ENCODE results near the gene GUCA1A. TPM values are rescaled to one million over a fixed set of nuclear protein-coding genes. Genes with fewer than 3 reads are reported as not detected.
"Not testable (repeated sequence)": the region's sequence is repeated elsewhere in the genome, so short reads cannot be mapped to it uniquely, and the experiment has no call there.

GUCA1A gene
- total RNA-seq, 1 donor from 2014 or later, result 0.84 TPM

GRCh38 chr6:42211726-42212125 lies 38.6 kb downstream of the GUCA1A start:
- H3K27me3 Mint-ChIP-seq, result no peaks in the 10 kb centered on the region
- peaks cover 20% of the 10 kb centered on the region for H3K36me3 Mint-ChIP-seq (ENCODE audit: insufficient read depth)

GRCh38 chr6:42212442-42212841 lies 39.3 kb downstream of the GUCA1A start:
- Mint-ChIP-seq H3K4me1 (ENCODE audit: low read depth) (peaks cover 8% of the 10 kb centered on the region), H3K9me3 (ENCODE audit: low read depth) (no peaks in the 10 kb centered on the region), H3K36me3 (ENCODE audit: insufficient read depth) (peaks cover 20% of the 10 kb centered on the region), H3K27me3 (no peaks in the 10 kb centered on the region), H3K27ac (no peak overlapping the region), H3K4me3 (ENCODE audit: low read depth) (no peak overlapping the region)
- DNase-seq (ENCODE audit: low spot score, unreplicated experiment), result no peak
- TF ChIP-seq CTCF (IDR thresholded peaks at IDR 0.05; ENCODE audit: unreplicated experiment), result no peak

More at GRCh38 chr6:42211726-42212125, 38.6 kb downstream of the GUCA1A start:
- Mint-ChIP-seq H3K4me1 (ENCODE audit: low read depth) (peaks cover 5% of the 10 kb centered on the region), H3K4me3 (ENCODE audit: low read depth) (no peak overlapping the region), H3K9me3 (ENCODE audit: low read depth) (no peaks in the 10 kb centered on the region), H3K27ac (no peak overlapping the region)
- no peak for TF ChIP-seq CTCF (IDR thresholded peaks at IDR 0.05; ENCODE audit: unreplicated experiment)
- no peak for DNase-seq (ENCODE audit: low spot score, unreplicated experiment)

GRCh38 chr6:42216495-42216894 lies 43.3 kb downstream of the GUCA1A start:
- H3K27ac Mint-ChIP-seq; H3K9me3 Mint-ChIP-seq (ENCODE audit: low read depth); DNase-seq (ENCODE audit: low spot score, unreplicated experiment); H3K27me3 Mint-ChIP-seq; H3K36me3 Mint-ChIP-seq (ENCODE audit: insufficient read depth): not testable (repeated sequence)
- Mint-ChIP-seq H3K4me1 (ENCODE audit: low read depth) (peaks cover 11% of the 10 kb centered on the region), H3K4me3 (ENCODE audit: low read depth) (peak overlapping the region; percentile 72)

GRCh38 chr6:42217157-42217518 lies 44.0 kb downstream of the GUCA1A start:
- peak overlapping the region; percentile 99 for H3K27ac Mint-ChIP-seq
- H3K4me1 Mint-ChIP-seq (ENCODE audit: low read depth), result peaks cover 11% of the 10 kb centered on the region
- H3K36me3 Mint-ChIP-seq (ENCODE audit: insufficient read depth), result peaks cover 4% of the 10 kb centered on the region
- no peak for DNase-seq (ENCODE audit: low spot score, unreplicated experiment)
- H3K4me3 Mint-ChIP-seq (ENCODE audit: low read depth), result peak overlapping the region; percentile 99
- TF ChIP-seq CTCF (IDR thresholded peaks at IDR 0.05; ENCODE audit: unreplicated experiment), result no peak
- no peaks in the 10 kb centered on the region for H3K9me3 Mint-ChIP-seq (ENCODE audit: low read depth)
- no peaks in the 10 kb centered on the region for H3K27me3 Mint-ChIP-seq

- H3K36me3 Mint-ChIP-seq (ENCODE audit: insufficient read depth), result peaks cover 4% of the 10 kb centered on the region
- peak; percentile 81 for DNase-seq (ENCODE audit: low spot score, unreplicated experiment)
- H3K9me3 Mint-ChIP-seq (ENCODE audit: low read depth), result no peaks in the 10 kb centered on the region
- peak within 1 kb of the TSS; percentile 99 for H3K4me3 Mint-ChIP-seq (ENCODE audit: low read depth)
- no peaks in the 10 kb centered on the region for H3K27me3 Mint-ChIP-seq
- peaks cover 11% of the 10 kb centered on the region for H3K4me1 Mint-ChIP-seq (ENCODE audit: low read depth)
- H3K27ac Mint-ChIP-seq, result peak within 1 kb of the TSS; percentile 99
- no peak for TF ChIP-seq CTCF (IDR thresholded peaks at IDR 0.05; ENCODE audit: unreplicated experiment)
Measured at GRCh38 chr6:42217519-42218367, 44.6 kb downstream of the GUCA1A start, which contains the start of gene MRPS10. Gene MRPS10, minus strand, starts transcription at chr6:42217861. Its CDS starts 12 bp downstream, at chr6:42217849.

- TF ChIP-seq CTCF (IDR thresholded peaks at IDR 0.05; ENCODE audit: unreplicated experiment), result no peak
- Mint-ChIP-seq H3K27me3 (no peaks in the 10 kb centered on the region), H3K4me1 (ENCODE audit: low read depth) (peaks cover 13% of the 10 kb centered on the region), H3K27ac (no peak overlapping the region), H3K4me3 (ENCODE audit: low read depth) (no peak overlapping the region), H3K9me3 (ENCODE audit: low read depth) (no peaks in the 10 kb centered on the region), H3K36me3 (ENCODE audit: insufficient read depth) (no peaks in the 10 kb centered on the region)
- no peak for DNase-seq (ENCODE audit: low spot score, unreplicated experiment)
Measured at GRCh38 chr6:42220807-42221206, 47.6 kb downstream of the GUCA1A start.
